ENCODE measurements around the gene SRXN1. TPM values are rescaled to one million over a fixed set of nuclear protein-coding genes. Genes with fewer than 3 reads are reported as not detected.
"Not testable (repeated sequence)": the region's sequence is repeated elsewhere in the genome, so short reads cannot be mapped to it uniquely, and the experiment has no call there.

The SRXN1 gene
- total RNA-seq, 1 experiment from 2014 or later: 839 TPM

GRCh38 chr20:655726-656624 is 3.0 kb upstream of the SRXN1 start:
- DNase-seq (ENCODE audit: extremely low read depth, low read depth): no peak

GRCh38 chr20:654417-654750 is 1.4 kb upstream of the SRXN1 start:
- no peak for DNase-seq (ENCODE audit: extremely low read depth, low read depth)

GRCh38 chr20:653590-654416 is 803 bp upstream of the SRXN1 start:
- DNase-seq (ENCODE audit: extremely low read depth, low read depth): no peak

- no peak for DNase-seq (ENCODE audit: extremely low read depth, low read depth)
Observed at GRCh38 chr20:652615-653109, 338 bp downstream of the SRXN1 start.

GRCh38 chr20:651713-652614 is 1.0 kb downstream of the SRXN1 start:
- no peak for DNase-seq (ENCODE audit: extremely low read depth, low read depth)

GRCh38 chr20:650954-651353 is 2.0 kb downstream of the SRXN1 start:
- DNase-seq (ENCODE audit: extremely low read depth, low read depth): no peak

GRCh38 chr20:650281-650680 is 2.7 kb downstream of the SRXN1 start:
- DNase-seq (ENCODE audit: extremely low read depth, low read depth): no peak

GRCh38 chr20:647479-648019 is 5.5 kb downstream of the SRXN1 start:
- DNase-seq (ENCODE audit: extremely low read depth, low read depth): no peak

GRCh38 chr20:646868-647233 is 6.1 kb downstream of the SRXN1 start:
- no peak for DNase-seq (ENCODE audit: extremely low read depth, low read depth)

- no peak for DNase-seq (ENCODE audit: extremely low read depth, low read depth)
Observed at GRCh38 chr20:646107-646867, 6.7 kb downstream of the SRXN1 start.

GRCh38 chr20:645318-646106 is 7.5 kb downstream of the SRXN1 start:
- DNase-seq (ENCODE audit: extremely low read depth, low read depth): peak; percentile 78

GRCh38 chr20:644692-645317 is 8.2 kb downstream of the SRXN1 start:
- DNase-seq (ENCODE audit: extremely low read depth, low read depth): no peak

GRCh38 chr20:642398-643174 is 10.4 kb downstream of the SRXN1 start:
- DNase-seq (ENCODE audit: extremely low read depth, low read depth): no peak

GRCh38 chr20:642013-642397 is 11.0 kb downstream of the SRXN1 start:
- DNase-seq (ENCODE audit: extremely low read depth, low read depth): not testable (repeated sequence)

- no peak for DNase-seq (ENCODE audit: extremely low read depth, low read depth)
Observed at GRCh38 chr20:641516-641875, 11.5 kb downstream of the SRXN1 start.

GRCh38 chr20:640674-641515 is 12.1 kb downstream of the SRXN1 start:
- DNase-seq (ENCODE audit: extremely low read depth, low read depth): no peak

- DNase-seq (ENCODE audit: extremely low read depth, low read depth): no peak
Observed at GRCh38 chr20:638579-638978, 14.4 kb downstream of the SRXN1 start.

Data from NCI-H460 (cell line).